LoVo (cell line): Measurements from ENCODE around the gene IRF4.

Experiments
- DNase-seq: peaks from one replicate; pipeline ENCODE4 v3.0.0-alpha.2; 2016; ENCODE audit warnings: low spot score

Gene IRF4

GRCh38 chr6:398558-399078 lies 7.1 kb downstream of the IRF4 start:
- no peak for DNase-seq

DNA sequence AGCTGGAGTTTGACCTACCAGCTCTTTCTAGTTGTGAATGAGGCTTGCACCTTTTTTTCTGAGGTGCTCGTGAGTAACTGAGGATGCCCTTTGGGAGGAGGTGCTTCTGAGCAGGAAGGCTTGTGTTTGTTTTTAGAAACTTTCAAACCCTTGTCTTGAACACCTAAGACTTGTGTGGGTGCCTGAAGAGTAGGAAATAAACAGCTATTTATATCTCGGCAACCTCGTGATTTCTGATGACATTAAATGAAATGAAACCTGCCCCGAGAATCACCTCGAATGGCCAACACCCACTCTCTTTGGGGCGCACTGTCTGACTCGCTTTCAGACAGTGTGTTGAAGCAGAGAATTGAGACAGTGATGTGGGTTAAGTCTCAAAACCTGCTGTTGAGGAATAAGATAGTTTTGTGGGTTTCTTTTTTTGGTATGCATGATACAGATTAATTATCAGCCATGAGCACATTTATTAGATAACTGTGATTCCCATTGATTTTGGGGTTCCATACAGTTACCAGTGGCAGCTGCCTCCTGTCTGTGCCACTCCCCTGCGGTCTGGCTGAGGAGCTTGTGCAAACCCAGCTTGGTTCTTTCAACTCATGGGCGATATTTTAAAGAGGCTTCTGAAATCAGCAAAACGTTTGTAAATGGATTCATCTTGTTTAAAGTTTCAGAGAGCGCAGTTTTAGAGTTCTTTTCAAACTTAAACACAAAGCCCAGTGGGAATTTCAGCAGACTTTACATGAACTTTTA lies 8.4 kb downstream of the IRF4 start:
- DNase-seq, result no peak

GRCh38 chr6:400815-401214 lies 9.3 kb downstream of the IRF4 start:
- DNase-seq, result no peak

DNA sequence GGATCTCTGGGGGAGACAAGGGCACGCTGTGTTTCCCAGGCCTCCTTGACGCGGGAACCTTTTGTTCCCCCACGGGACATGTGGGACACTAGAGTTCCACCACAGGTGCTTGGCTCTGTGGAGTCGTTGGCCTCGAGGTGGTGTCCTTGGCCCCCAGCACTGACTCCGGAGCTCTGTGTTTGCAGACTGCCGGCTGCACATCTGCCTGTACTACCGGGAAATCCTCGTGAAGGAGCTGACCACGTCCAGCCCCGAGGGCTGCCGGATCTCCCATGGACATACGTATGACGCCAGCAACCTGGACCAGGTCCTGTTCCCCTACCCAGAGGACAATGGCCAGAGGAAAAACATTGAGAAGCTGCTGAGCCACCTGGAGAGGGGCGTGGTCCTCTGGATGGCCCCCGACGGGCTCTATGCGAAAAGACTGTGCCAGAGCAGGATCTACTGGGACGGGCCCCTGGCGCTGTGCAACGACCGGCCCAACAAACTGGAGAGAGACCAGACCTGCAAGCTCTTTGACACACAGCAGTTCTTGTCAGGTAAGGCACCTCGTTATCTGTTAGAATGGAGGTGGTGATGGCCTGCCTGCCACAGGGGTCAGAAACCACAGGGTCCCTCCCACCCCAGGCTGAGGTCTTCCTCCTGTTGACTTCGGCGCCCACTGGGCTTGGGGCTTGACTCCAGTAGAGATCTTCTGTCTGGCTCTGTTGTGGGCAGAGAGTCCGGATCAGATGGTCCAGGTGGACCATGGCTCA lies 9.9 kb downstream of the IRF4 start:
- DNase-seq, result no peak

- no peak for DNase-seq
Observed at GRCh38 chr6:401994-402640, 10.6 kb downstream of the IRF4 start.

DNA sequence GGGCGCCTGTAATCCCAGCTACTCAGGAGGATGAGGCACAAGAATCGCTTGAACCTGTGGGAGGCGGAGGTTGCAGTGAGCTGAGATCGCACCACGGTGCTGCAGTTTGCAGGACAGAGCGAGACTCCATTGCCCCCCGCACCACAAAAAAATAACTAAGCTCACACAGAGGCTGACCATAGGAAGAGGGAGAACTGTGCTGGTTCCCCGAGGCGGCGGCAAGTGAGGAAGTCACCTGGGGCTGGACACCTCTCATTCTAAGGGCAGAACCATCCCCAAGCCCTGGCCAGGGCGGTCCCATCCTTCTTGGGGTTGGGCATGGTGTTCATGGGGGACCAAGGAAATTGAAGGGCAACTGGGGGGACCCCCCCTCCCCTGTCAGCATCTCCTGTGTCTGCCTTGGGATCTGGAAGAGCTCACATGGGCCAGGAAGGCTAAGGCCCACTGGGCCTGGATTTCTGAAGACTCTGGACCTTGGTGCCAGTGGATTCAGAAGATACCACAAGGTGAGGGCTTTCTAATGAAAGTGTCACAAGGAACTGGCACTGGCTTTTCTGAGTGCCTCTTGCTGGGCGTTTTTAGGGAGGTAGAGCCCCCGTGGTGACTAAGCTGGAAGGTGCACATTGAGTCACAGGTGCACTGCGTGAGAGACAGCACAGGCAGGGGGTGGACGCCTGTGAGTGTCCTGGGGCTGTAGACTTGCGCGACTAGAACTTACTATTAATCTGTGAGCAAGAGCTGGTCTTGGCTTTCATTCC lies 11.5 kb downstream of the IRF4 start:
- no peak for DNase-seq

- DNase-seq, result no peak
Observed at GRCh38 chr6:403659-404655, 12.4 kb downstream of the IRF4 start.

DNA sequence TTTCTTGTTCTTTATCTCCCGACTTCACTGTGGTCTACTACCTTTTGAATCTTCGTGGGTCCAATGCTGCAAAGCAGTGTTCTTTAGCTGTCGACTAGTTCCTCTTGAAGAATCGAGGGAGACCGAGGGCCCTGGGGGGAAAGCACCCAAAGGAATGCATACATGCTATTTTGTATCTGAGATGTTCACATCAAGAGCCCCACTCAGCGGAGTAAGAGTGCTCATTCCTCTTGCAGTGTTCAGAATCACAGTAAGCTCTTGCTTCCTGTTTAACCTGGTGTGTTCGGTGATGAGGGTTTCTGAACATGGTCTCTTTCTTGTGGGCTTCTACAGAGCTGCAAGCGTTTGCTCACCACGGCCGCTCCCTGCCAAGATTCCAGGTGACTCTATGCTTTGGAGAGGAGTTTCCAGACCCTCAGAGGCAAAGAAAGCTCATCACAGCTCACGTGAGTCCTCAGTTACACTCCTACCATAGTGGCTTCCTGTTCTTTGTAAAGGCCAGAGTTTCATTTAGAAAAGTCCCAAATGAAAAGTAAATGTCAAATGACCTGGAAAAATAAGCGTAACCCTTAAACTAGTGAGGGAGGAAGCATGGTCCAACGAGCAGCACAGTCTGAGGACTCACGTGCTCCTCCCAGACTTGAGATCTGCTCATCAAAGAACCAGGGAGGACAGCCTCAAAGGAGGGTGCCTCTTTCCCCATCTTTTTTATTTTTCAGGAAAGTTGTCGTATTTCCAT lies 13.3 kb downstream of the IRF4 start:
- DNase-seq, result no peak

- no peak for DNase-seq
Observed at GRCh38 chr6:408148-408547, 16.6 kb downstream of the IRF4 start.

- DNase-seq, result no peak
Observed at GRCh38 chr6:408599-409102, 17.1 kb downstream of the IRF4 start.

- no peak for DNase-seq
Observed at GRCh38 chr6:409370-409972, 17.9 kb downstream of the IRF4 start.

DNA sequence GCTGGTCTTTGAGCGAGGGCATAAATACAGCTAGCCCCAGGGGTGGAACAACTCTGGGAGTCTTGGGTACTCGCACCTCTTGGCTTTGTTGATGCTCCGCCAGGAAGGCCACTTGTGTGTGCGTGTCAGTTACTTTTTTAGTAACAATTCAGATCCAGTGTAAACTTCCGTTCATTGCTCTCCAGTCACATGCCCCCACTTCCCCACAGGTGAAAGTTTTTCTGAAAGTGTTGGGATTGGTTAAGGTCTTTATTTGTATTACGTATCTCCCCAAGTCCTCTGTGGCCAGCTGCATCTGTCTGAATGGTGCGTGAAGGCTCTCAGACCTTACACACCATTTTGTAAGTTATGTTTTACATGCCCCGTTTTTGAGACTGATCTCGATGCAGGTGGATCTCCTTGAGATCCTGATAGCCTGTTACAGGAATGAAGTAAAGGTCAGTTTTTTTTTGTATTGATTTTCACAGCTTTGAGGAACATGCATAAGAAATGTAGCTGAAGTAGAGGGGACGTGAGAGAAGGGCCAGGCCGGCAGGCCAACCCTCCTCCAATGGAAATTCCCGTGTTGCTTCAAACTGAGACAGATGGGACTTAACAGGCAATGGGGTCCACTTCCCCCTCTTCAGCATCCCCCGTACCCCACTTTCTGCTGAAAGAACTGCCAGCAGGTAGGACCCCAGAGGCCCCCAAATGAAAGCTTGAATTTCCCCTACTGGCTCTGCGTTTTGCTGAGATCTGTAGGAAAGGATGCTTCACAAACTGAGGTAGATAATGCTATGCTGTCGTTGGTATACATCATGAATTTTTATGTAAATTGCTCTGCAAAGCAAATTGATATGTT lies 19.2 kb downstream of the IRF4 start:
- DNase-seq, result no peak

- DNase-seq, result no peak
Observed at GRCh38 chr6:411402-412145, 20.0 kb downstream of the IRF4 start.

DNA sequence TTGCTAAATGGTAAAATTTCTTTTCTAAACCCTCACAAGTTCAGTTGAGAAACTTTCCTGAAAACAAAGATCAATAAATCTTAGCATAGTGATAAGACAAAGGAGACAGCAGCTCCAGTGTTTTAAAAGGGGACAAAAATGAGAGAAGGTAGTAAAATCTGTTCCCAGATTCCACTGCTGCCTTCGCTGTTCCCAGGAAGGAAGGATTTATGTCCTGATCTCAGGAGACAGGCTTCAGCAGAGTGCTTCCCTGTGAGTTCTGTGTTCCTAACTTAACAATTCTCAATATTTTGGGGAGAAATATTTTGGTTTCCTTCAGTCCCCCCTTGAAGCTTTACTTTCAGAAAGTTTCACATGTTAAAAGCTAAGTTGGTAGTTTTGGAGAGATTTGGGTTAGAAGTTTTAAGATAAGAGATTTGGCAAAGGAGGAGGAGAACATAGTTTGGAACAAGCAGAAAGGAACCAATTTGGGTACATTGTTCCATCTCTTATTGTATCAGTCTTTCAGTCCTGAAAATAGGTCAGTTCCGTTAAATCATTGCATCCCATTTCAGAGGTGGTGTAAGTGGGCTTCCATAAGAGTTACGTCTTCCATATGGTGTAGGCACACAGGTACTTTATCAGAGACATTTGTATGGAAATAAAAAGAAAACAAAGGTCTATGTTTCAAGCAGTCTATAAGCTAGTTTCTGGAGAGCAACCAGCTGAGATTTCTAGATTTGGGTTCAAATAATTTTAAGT lies 20.8 kb downstream of the IRF4 start:
- DNase-seq, result no peak

GRCh38 chr6:414447-414846 lies 22.9 kb downstream of the IRF4 start:
- DNase-seq, result no peak

DNA sequence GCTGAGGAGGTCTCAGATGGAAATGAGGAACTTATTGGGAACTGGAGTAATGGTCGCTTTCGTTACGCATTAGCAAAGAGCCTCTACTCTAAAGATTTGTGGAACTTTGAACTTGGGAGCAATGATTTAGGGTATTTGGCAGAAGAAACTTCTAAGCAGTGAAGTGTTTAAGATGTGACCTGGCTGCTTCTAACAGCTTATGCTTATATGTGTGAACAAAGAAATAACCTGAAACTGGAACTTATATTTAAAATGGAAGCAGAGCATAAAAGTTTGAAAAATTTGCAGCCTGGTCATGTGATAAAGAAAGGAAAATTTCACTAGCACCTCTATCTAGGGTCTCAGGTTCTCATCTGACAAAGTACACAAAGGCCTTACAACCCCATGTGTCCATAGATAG lies 23.5 kb downstream of the IRF4 start:
- DNase-seq, result no peak

DNA sequence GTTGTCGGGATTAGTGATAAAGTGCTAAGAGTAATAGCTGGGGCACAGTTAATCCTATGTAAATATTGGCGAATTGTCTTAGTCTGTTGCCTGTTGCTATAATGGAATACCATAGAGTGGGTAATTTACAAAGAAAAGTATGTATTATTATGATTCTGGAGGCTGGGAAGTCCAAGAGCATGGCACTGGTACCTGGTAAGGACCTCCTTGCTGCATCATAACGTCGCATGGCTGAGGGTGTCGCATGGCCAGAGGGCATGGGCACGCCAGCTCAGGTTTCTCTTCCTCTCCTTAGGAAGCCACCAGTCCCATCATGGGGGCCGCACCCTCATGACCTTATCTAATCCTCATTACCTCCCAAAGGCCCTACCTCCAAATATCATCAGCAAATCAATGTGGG lies 29.7 kb downstream of the IRF4 start:
- no peak for DNase-seq
